ENCODE results near the gene LPCAT1.

The LPCAT1 gene

GRCh38 chr5:1493941-1494340 is 29.8 kb downstream of the LPCAT1 start:
- FAIRE-seq (no peak), DNase-seq (ENCODE audit: insufficient read length) (no peak)

GRCh38 chr5:1493413-1493812 is 30.3 kb downstream of the LPCAT1 start:
- TF ChIP-seq POLR2A (IDR thresholded peaks at IDR 0.05; ENCODE audit: low read depth, low read length), result peak; percentile 51; the same call in 1 of the 2 replicates
- TF ChIP-seq POLR2AphosphoS5 (IDR thresholded peaks at IDR 0.05; ENCODE audit: low read depth, low read length), result no peak; the same call in 1 of the 2 replicates
- DNase-seq (ENCODE audit: insufficient read length) (no peak), FAIRE-seq (no peak)

More at GRCh38 chr5:1493941-1494340, 29.8 kb downstream of the LPCAT1 start:
- TF ChIP-seq POLR2AphosphoS5 (IDR thresholded peaks at IDR 0.05; ENCODE audit: low read depth, low read length), result no peak
- no peak for TF ChIP-seq TAF1 (IDR thresholded peaks at IDR 0.05; ENCODE audit: borderline replicate concordance, low read depth, low read length)
- no peak for TF ChIP-seq POLR2A (IDR thresholded peaks at IDR 0.05; ENCODE audit: low read depth, low read length)

GRCh38 chr5:1492757-1493156 is 31.0 kb downstream of the LPCAT1 start:
- no peak for DNase-seq (ENCODE audit: insufficient read length)
- no peak for FAIRE-seq
- TF ChIP-seq POLR2A (IDR thresholded peaks at IDR 0.05; ENCODE audit: low read depth, low read length) (no peak), TAF1 (IDR thresholded peaks at IDR 0.05; ENCODE audit: borderline replicate concordance, low read depth, low read length) (no peak), POLR2AphosphoS5 (IDR thresholded peaks at IDR 0.05; ENCODE audit: low read depth, low read length) (peak; percentile 66)

- TF ChIP-seq POLR2A (IDR thresholded peaks at IDR 0.05; ENCODE audit: low read depth, low read length) (peak; percentile 6; the same call in 1 of the 2 replicates), POLR2AphosphoS5 (IDR thresholded peaks at IDR 0.05; ENCODE audit: low read depth, low read length) (peak; percentile 57; the same call in 1 of the 2 replicates), TAF1 (IDR thresholded peaks at IDR 0.05; ENCODE audit: borderline replicate concordance, low read depth, low read length) (no peak)
- no peak for DNase-seq (ENCODE audit: insufficient read length)
- no peak for FAIRE-seq
Observed at GRCh38 chr5:1490376-1490775, 33.4 kb downstream of the LPCAT1 start.

GRCh38 chr5:1489754-1490153 is 34.0 kb downstream of the LPCAT1 start:
- FAIRE-seq, result peak; percentile 42

GRCh38 chr5:1488882-1489680 is 34.7 kb downstream of the LPCAT1 start:
- TF ChIP-seq TAF1 (IDR thresholded peaks at IDR 0.05; ENCODE audit: borderline replicate concordance, low read depth, low read length), result no peak
- TF ChIP-seq POLR2A (IDR thresholded peaks at IDR 0.05; ENCODE audit: low read depth, low read length), result peak; percentile 66
- peak; percentile 68 for TF ChIP-seq POLR2AphosphoS5 (IDR thresholded peaks at IDR 0.05; ENCODE audit: low read depth, low read length)
- peak; percentile 86 for FAIRE-seq
- DNase-seq (ENCODE audit: insufficient read length), result peak; percentile 70

More at GRCh38 chr5:1489754-1490153, 34.0 kb downstream of the LPCAT1 start:
- no peak for DNase-seq (ENCODE audit: insufficient read length)
- TF ChIP-seq TAF1 (IDR thresholded peaks at IDR 0.05; ENCODE audit: borderline replicate concordance, low read depth, low read length) (no peak), POLR2AphosphoS5 (IDR thresholded peaks at IDR 0.05; ENCODE audit: low read depth, low read length) (no peak), POLR2A (IDR thresholded peaks at IDR 0.05; ENCODE audit: low read depth, low read length) (no peak)

GRCh38 chr5:1487079-1487764 is 36.5 kb downstream of the LPCAT1 start:
- DNase-seq (ENCODE audit: insufficient read length), result no peak

GRCh38 chr5:1486271-1486670 is 37.5 kb downstream of the LPCAT1 start:
- TF ChIP-seq POLR2AphosphoS5 (IDR thresholded peaks at IDR 0.05; ENCODE audit: low read depth, low read length) (no peak), TAF1 (IDR thresholded peaks at IDR 0.05; ENCODE audit: borderline replicate concordance, low read depth, low read length) (no peak), POLR2A (IDR thresholded peaks at IDR 0.05; ENCODE audit: low read depth, low read length) (no peak; the same call in 1 of the 2 replicates)
- FAIRE-seq (no peak), DNase-seq (ENCODE audit: insufficient read length) (no peak)

More at GRCh38 chr5:1487079-1487764, 36.5 kb downstream of the LPCAT1 start:
- TF ChIP-seq POLR2AphosphoS5 (IDR thresholded peaks at IDR 0.05; ENCODE audit: low read depth, low read length) (no peak), TAF1 (IDR thresholded peaks at IDR 0.05; ENCODE audit: borderline replicate concordance, low read depth, low read length) (no peak), POLR2A (IDR thresholded peaks at IDR 0.05; ENCODE audit: low read depth, low read length) (no peak)
- FAIRE-seq, result no peak

GRCh38 chr5:1485579-1486118 is 38.1 kb downstream of the LPCAT1 start:
- FAIRE-seq (peak; percentile 21), DNase-seq (ENCODE audit: insufficient read length) (no peak)
- TF ChIP-seq POLR2A (IDR thresholded peaks at IDR 0.05; ENCODE audit: low read depth, low read length) (peak; percentile 26; the same call in 1 of the 2 replicates), TAF1 (IDR thresholded peaks at IDR 0.05; ENCODE audit: borderline replicate concordance, low read depth, low read length) (no peak)

GRCh38 chr5:1484730-1485578 is 38.8 kb downstream of the LPCAT1 start:
- DNase-seq (ENCODE audit: insufficient read length) (peak; percentile 68), FAIRE-seq (peak; percentile 84)

More at GRCh38 chr5:1484730-1485578, 38.8 kb downstream of the LPCAT1 start:
- TF ChIP-seq TAF1 (IDR thresholded peaks at IDR 0.05; ENCODE audit: borderline replicate concordance, low read depth, low read length) (peak; percentile 53; the same call in 1 of the 2 replicates), POLR2A (IDR thresholded peaks at IDR 0.05; ENCODE audit: low read depth, low read length) (peak; percentile 82; the same call in 1 of the 2 replicates), POLR2AphosphoS5 (IDR thresholded peaks at IDR 0.05; ENCODE audit: low read depth, low read length) (no peak; the same call in none of the 2 replicates)
